ENCODE results near the gene SH3BP4.

Gene SH3BP4

DNA sequence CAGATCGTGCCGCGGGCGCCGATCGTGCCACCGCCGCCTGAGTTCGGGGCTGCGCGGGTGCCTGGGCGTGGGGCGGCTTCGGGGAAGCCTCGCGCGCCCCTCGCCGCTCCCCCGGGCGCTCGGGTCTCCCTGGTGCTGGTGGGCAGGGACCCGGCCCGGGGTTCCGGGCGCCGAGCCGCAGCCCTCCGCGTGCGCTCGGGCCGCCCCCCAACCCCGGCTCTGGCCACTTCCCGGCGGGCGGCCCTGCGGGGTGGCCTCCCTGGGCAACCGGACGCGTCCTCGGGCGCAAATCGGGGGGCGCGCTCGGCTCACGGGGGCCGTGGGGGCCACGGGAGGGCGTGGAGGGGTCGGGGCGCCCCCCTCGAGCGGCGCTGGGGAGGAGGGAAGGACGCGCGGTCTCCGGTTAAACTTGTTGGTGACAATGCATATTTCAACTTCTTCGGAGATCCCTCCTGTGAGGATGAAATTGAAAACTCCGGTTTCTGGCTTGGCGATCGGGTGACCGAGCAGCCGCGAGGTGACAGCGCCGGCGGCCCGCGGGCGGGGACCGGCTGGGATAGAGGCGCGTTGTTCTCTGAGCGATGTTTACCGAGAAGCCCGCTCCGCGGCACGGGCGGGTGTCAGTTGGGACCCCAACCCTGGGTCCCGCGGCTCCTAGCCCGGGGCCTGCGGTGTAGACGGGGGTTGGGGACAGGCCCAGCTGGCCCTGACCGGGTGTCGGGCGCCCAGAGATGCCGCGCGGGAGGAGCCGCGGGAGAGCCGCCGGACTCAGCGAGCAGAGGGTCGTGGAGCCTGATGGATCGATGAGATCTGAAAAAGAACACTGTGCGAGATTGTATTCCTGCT, 676 bp downstream of the SH3BP4 start:
- H3K4me1 Mint-ChIP-seq, result peaks cover 14 to 37% of the 10 kb centered on the region in 2 donors
- ATAC-seq (replicated peaks) (peak; percentile 13 to 36), DNase-seq (no peak)
- H3K9me3 Mint-ChIP-seq, result no peaks in the 10 kb centered on the region
- peak overlapping the region; percentile 75 for H3K27ac Mint-ChIP-seq
- H3K36me3 Mint-ChIP-seq, result no peaks in the 10 kb centered on the region
- H3K27me3 Mint-ChIP-seq, result peaks cover 42 to 57% of the 10 kb centered on the region in 2 donors
- peak overlapping the region; percentile 77 to 93 for H3K4me3 Mint-ChIP-seq

DNA sequence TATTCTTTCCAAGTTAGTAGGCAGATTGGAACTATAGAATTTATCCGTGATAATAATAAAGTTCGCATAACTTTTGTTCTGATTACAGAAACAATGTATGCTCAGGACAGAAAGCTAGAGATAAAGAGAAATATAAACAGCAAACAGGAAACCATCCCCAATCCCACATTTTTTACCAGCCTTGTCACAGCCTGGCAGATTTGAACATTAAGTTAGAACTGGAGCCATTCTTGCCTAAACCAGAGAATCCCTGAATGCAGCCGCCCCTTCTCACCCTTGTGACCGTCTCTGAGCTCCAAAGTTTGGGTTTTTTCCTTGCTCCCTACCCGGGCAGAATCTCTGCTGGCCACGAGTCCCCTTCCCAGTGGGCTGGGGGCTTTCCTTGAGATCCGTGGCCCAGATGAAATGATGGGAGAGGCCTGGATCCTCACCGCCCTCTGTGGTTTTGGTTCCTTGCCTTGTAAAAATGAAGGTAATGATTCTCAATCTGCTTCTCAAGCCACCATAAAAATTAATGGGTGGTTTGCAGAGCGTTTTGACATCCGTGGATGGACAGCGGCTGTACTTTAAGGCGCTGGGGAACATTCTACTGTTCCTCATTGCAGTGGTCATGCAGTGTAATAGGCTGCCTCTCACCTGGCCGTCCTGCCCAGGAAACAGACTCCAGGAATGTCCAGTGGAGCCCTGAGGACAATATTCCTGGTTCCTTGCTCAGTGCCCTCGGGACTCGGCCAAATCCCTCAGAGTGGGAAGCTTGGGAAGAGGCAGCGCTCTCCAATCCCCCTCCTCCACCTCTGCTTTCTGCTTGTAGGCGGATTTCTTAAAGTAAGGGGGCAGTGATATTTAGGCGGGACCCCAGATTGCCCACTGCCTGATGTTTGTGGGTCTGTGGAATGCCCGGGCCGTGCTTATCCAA, 1.6 kb downstream of the SH3BP4 start:
- Mint-ChIP-seq H3K4me3 (peak overlapping the region; percentile 77 to 93), H3K9me3 (no peaks in the 10 kb centered on the region), H3K4me1 (peaks cover 14 to 46% of the 10 kb centered on the region in 2 donors), H3K36me3 (no peaks in the 10 kb centered on the region), H3K27me3 (peaks cover 39 to 49% of the 10 kb centered on the region in 2 donors), H3K27ac (no peak overlapping the region)
- DNase-seq, result no peak
- no peak for ATAC-seq (replicated peaks)

DNA sequence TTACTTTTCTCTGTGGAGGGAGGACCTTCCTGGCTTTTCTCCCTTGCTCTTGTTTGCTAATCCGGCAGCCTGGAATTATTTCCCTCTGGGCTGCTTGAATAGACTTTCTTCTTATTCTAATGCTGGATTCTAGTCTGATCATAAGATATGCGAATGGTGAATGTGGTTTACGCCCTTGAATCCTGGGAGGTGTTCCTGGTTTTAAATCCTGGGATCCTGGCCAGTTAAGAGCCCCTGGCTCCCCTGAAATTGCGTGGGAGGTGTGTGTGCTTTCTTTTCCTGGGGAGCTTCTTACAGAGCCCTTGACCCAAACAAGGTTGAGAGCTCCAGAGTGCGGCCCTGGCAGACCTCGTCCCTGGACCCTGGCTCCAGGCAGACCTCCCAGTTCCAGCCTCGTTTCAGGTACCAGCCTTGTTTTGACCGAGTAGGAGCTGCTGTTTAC, 2.8 kb downstream of the SH3BP4 start:
- peaks cover 33 to 40% of the 10 kb centered on the region in 2 donors for H3K27me3 Mint-ChIP-seq
- no peak for DNase-seq
- H3K27ac Mint-ChIP-seq, result no peak overlapping the region
- H3K4me1 Mint-ChIP-seq, result peaks cover 14 to 58% of the 10 kb centered on the region in 2 donors
- H3K36me3 Mint-ChIP-seq, result no peaks in the 10 kb centered on the region
- no peak for ATAC-seq (replicated peaks)
- H3K9me3 Mint-ChIP-seq, result no peaks in the 10 kb centered on the region
- H3K4me3 Mint-ChIP-seq, result no peak overlapping the region

DNA sequence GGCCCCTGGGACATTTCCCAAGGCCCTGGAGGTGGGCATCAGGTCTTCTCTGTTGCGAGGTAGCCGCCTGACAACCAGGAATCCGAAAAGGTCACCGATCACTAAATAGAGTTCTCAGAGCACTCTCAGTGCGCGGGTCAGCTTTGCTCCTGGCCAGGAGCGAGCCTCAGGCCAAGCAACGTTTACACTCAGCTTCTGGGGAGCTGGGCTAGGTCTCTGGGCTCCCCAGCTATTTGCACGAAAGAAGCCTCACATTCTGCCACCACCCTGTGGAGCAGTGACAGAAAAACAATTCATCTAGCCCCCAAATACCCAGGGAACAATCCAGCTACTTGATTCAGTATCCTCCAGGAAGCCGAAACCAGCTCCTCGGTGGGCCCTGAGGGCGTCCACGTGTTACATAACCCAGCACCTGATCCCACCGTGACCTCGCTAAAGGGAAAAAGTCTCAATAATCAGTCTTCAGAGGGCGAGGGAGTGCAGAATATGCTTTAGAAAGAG, 3.3 kb downstream of the SH3BP4 start:
- H3K27ac Mint-ChIP-seq, result no peak overlapping the region
- H3K27me3 Mint-ChIP-seq, result peaks cover 27 to 35% of the 10 kb centered on the region in 2 donors
- H3K36me3 Mint-ChIP-seq, result no peaks in the 10 kb centered on the region
- no peaks in the 10 kb centered on the region for H3K9me3 Mint-ChIP-seq
- ATAC-seq (replicated peaks) (no peak), DNase-seq (no peak)
- peaks cover 15 to 61% of the 10 kb centered on the region in 2 donors for H3K4me1 Mint-ChIP-seq
- H3K4me3 Mint-ChIP-seq, result no peak overlapping the region

DNA sequence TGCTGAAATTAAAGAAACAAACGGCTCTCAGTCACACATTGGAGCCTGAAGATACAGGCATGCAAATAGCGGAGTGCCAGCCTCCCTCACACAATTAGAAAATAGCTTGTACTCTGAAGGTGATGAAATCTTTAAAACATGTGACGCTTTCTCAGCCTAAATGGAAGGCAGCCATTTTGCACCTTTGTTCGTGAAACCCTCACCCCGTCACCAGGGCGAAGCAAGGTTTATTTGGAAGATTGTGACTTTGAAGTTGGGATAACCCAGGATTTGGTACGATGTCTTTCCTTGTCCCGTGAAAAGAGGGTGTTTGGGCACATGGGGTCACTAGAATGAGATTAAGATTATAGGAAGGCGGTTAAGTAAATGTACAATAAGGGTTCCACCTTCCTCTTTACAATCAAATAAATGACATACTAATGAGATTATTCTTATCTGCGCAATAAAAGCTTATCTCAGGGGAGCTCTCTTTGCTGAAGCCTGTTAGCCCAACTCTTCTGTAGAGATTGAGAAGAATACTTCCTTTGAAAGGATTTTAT, 4.2 kb downstream of the SH3BP4 start:
- Mint-ChIP-seq H3K9me3 (no peaks in the 10 kb centered on the region), H3K4me3 (no peak overlapping the region), H3K27ac (no peak overlapping the region), H3K27me3 (peaks cover 18 to 26% of the 10 kb centered on the region in 2 donors), H3K36me3 (no peaks in the 10 kb centered on the region), H3K4me1 (peaks cover 15 to 56% of the 10 kb centered on the region in 2 donors)
- ATAC-seq (replicated peaks) (no peak), DNase-seq (no peak)

DNA sequence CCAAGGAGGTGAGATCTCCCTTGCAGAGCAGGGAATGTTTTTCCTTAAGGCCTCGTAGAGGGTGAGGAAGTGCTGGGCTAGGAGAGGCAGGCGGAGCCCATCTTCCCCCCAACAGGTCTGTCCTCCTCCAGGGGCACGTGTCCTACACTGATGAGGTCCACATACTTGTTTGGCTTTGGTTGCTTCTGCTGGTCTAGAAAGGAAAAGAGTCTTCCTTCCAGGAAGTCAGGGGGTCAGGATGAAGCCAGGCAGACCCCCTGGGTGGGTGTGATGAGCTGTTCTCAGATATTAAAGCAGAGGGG, 6.0 kb downstream of the SH3BP4 start:
- H3K27ac Mint-ChIP-seq, result no peak overlapping the region
- no peaks in the 10 kb centered on the region for H3K36me3 Mint-ChIP-seq
- H3K4me3 Mint-ChIP-seq, result no peak overlapping the region
- no peak for ATAC-seq (replicated peaks)
- H3K27me3 Mint-ChIP-seq, result peaks cover 14 to 20% of the 10 kb centered on the region in 2 donors
- peaks cover 13 to 51% of the 10 kb centered on the region in 2 donors for H3K4me1 Mint-ChIP-seq
- DNase-seq, result no peak
- no peaks in the 10 kb centered on the region for H3K9me3 Mint-ChIP-seq

DNA sequence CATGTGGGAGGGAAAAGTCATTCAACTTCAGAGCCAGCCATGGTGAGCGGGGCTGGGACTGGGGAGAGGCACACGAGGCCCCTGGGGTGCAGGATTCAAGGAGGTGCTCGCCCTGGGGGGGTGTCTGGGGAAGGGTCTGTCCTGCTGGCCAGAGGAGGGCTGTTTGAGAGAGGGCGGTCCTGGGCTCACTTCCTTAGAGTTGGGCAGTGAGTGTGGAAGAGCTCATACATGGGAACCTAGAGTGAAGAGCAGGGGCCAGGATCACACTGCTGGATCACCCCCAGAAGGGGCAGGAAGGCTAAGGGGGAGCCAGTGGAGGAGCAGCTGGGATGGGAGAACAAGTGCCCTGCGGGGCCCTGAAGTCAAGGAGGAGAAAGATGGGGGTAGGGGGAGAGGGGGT, 6.5 kb downstream of the SH3BP4 start:
- Mint-ChIP-seq H3K4me3 (no peak overlapping the region), H3K27me3 (peaks cover 9 to 14% of the 10 kb centered on the region in 2 donors), H3K27ac (no peak overlapping the region), H3K9me3 (no peaks in the 10 kb centered on the region), H3K36me3 (no peaks in the 10 kb centered on the region), H3K4me1 (peaks cover 8 to 46% of the 10 kb centered on the region in 2 donors)
- ATAC-seq (replicated peaks) (no peak), DNase-seq (no peak)

DNA sequence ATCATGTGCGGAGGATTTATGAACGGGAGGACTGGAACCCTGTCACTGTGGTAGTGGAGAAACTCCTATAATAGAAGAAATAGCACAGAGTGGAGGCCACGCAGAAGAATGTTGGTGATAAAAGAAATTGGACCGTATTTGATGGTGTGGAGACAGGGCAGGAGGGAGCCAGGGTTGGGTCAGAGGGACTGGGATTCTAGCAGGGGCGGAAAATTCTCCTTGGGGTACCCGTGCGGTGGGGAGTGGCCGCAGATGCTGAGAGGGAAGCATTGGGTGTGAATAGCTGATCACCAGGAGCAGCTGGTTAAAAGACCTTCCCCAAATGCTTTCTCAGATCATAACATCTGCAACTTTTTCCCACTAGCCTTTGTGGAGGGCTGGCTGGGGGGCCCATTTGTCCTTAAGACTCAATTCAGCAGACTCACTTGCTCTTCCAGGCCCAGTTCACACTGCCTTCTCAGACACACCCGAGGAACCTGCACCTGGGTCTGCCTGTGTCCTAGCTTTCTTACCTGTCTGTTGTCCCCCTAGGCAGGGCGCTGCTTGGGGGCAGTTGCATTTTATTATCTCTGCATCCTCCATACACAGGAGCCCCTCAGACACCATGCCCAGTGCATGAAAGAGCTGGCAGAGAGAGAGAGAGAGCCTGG, 7.1 kb downstream of the SH3BP4 start:
- DNase-seq (no peak), ATAC-seq (replicated peaks) (no peak)
- Mint-ChIP-seq H3K9me3 (no peaks in the 10 kb centered on the region), H3K36me3 (no peaks in the 10 kb centered on the region), H3K27me3 (peaks cover 6 to 13% of the 10 kb centered on the region in 2 donors), H3K27ac (no peak overlapping the region), H3K4me1 (peaks cover 7 to 43% of the 10 kb centered on the region in 2 donors), H3K4me3 (no peak overlapping the region)

DNA sequence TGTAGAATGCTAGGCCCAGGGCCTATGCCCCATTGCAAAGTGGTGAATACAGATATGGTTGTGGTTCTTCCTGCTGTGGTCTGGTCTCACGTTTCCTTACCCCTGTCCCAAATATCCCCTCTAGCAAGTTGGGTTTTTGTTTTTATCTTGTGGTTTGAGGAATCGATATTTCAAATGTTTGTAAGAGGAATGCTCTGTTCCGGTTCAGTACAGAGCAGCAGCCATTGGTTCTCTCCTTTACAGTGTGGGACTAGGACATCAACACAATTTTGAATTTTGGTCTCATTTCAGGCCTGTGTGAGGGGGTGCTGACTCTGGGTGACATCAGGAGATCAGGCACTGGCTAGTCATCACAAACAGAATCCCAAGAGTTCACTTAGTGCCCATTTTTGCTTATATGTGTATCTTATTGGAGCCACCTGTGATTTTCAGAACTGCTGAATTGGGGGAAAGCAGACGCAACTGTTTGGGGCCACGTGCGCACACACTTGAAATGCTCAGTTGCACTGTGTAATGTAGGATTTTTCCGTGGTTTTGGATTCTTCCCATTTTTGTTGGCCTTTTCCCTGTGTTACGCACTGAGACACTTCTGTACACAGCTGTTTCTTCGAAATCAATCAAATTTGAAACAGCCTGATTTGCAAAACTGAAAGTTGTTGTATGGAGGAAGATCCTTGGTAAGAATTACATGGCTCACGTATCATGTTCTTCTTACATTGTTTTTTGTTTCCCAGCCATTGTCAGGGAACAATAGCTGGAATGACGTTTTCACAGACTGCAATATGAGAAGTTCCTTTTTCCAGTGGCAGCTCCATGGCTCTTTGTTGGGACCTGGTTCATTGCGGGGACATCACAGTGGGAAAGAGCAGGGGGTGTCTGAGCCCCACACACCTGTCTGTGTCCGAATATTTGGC, 8.6 kb downstream of the SH3BP4 start:
- Mint-ChIP-seq H3K9me3 (no peaks in the 10 kb centered on the region), H3K27ac (no peak overlapping the region), H3K27me3 (peaks cover 4 to 6% of the 10 kb centered on the region in 2 donors), H3K36me3 (peaks cover 0 to 3% of the 10 kb centered on the region in 2 donors), H3K4me1 (peaks cover 4 to 30% of the 10 kb centered on the region in 2 donors), H3K4me3 (no peak overlapping the region)
- DNase-seq (no peak), ATAC-seq (replicated peaks) (no peak)

DNA sequence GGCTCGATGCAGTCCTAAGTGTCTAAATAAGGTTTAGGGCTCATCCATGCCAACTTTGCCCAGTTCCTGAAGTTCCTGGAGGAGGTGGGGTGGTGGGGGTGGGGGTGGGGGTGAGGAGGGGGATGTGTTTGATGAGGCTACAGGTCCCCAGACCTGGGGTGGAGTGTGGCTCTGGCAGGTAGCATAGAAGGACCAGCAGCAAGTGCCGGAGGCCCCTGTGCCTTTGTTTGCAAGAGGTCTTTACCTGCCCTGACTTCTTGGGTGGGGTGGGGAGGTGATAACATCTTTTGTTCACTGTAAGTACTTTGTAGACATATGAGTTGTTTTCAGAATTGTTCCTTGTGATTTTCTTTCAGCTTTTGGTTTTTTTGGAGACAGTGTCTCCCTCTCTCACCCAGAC, 10.0 kb downstream of the SH3BP4 start:
- no peak overlapping the region for H3K4me3 Mint-ChIP-seq
- H3K4me1 Mint-ChIP-seq, result peaks cover 4 to 30% of the 10 kb centered on the region in 2 donors
- DNase-seq, result no peak
- H3K36me3 Mint-ChIP-seq, result peaks cover 0 to 8% of the 10 kb centered on the region in 2 donors
- H3K27ac Mint-ChIP-seq, result no peak overlapping the region
- no peaks in the 10 kb centered on the region for H3K9me3 Mint-ChIP-seq
- no peak for ATAC-seq (replicated peaks)
- peaks cover 0 to 6% of the 10 kb centered on the region in 2 donors for H3K27me3 Mint-ChIP-seq

DNA sequence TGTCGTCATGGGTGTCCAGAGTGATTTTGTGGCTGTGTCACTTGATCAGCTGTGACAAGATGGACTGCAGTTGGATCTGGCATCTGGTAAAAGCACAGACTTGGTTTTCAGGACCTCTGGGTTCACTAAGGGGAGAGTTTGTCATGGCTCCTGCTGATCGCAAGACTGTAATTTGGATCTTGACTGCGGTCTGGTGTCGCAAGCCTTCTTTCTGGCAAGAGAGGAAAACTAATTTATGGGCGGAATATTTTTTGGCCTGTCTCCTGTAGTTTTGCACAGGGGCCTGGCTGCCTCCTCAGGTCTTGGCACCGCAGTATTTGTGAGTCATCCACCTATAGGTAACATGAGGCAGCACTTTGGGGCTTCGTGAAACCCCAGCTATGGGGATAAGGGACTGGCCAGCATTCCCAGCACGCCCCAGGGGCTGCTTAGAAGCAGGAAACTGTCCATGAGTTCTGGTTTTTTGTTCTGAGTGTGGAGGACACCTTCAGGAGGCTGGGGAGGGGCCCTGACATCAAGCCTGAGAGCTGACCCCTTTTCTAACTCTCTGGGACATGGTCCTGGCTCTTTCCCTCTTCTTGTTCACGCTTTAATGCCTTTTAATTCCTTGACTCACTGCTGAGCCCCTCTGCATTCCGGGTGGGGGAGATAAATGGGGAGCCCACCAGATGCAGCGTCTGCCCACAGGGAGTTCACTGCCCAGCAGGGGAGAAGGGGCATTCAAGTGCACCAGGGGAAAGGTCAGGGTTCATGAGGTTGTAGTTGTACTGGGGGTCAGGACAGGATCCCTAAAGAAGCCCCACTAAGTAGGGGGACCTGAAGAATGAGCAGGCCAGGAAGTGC, 12.2 kb downstream of the SH3BP4 start:
- Mint-ChIP-seq H3K27ac (no peak overlapping the region), H3K27me3 (peaks cover 3 to 17% of the 10 kb centered on the region in 2 donors), H3K9me3 (no peaks in the 10 kb centered on the region), H3K36me3 (peaks cover 0 to 8% of the 10 kb centered on the region in 2 donors), H3K4me1 (peaks cover 9 to 33% of the 10 kb centered on the region in 2 donors), H3K4me3 (no peak overlapping the region)
- DNase-seq, result no peak
- no peak for ATAC-seq (replicated peaks)

DNA sequence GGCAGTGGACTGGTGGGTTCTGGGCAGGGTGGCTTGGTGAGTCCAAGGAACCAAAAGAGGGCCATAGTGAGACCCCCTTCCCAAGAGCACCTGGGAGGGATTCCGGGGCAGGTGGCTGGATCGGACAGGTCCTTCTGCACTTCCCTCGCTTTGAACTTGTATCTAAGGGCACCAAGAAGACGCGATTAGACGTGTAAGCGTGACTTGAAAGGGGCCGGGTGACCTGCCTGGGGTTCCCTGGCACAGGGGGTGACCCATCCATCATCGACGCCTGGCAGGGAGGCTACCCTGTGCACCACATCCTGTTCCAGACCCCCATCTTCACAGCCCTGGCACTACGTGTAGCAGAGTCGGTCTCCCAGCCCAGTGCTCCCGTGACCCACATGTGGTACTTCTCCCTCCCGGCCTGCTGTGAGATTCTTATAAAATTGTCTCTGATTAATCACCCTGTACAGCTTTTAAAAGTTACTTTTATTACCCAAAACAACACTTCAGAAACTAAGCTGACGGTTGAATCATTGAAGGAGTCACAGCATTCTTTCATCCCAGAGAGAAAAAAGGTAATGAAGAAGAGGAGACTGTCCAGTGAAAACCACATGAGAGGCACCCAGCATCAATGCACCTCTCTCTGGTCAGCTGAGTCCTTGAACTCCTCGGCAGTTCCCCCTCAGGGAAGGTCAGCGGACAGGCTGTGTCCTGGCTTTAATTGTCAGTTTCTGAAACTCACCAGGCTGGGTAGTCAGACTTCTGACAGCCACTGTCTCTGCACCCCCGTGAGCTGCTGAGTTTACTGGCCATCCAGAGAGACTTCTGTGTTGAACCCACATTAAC, 13.0 kb downstream of the SH3BP4 start:
- ATAC-seq (replicated peaks) (no peak), DNase-seq (no peak)
- peaks cover 15 to 34% of the 10 kb centered on the region in 2 donors for H3K4me1 Mint-ChIP-seq
- H3K36me3 Mint-ChIP-seq, result peaks cover 2 to 10% of the 10 kb centered on the region in 2 donors
- H3K27ac Mint-ChIP-seq, result no peak overlapping the region
- peaks cover 6 to 18% of the 10 kb centered on the region in 2 donors for H3K27me3 Mint-ChIP-seq
- no peaks in the 10 kb centered on the region for H3K9me3 Mint-ChIP-seq
- H3K4me3 Mint-ChIP-seq, result no peak overlapping the region
